Activated CD8-positive, alpha-beta memory T cell treated with anti-CD3 and anti-CD28 coated beads for 4 hours (primary cell): ENCODE data around the gene MYO7A.
A peak's percentile ranks its signal among the peaks of the same experiment; 100 is the strongest.

ENCODE experiments used
- DNase-seq, 2 donors: peaks; one replicate each; pipeline ENCODE4 v3.0.0-alpha.2; 2020; ENCODE audit warnings: low read depth in 2 of 2

The MYO7A gene

GRCh38 chr11:77127235-77127911, 673 bp upstream of the MYO7A start:
- peak in 1 of 2 donors; percentile 21 for DNase-seq

GRCh38 chr11:77129069-77129841, 1.2 kb downstream of the MYO7A start:
- DNase-seq, result no peak

- DNase-seq, result no peak
These were observed 2.1 kb downstream of the MYO7A start for GRCh38 chr11:77129842-77130756.

GRCh38 chr11:77130763-77131513, 2.9 kb downstream of the MYO7A start:
- no peak for DNase-seq

- DNase-seq, result no peak
These were observed 3.5 kb downstream of the MYO7A start for GRCh38 chr11:77131560-77131959.

- DNase-seq, result no peak
These were observed 7.0 kb downstream of the MYO7A start for GRCh38 chr11:77135069-77135468.

GRCh38 chr11:77136074-77136473, 8.0 kb downstream of the MYO7A start:
- DNase-seq, result no peak

GRCh38 chr11:77136784-77137420, 8.9 kb downstream of the MYO7A start:
- no peak for DNase-seq

- DNase-seq, result no peak
These were observed 9.4 kb downstream of the MYO7A start for GRCh38 chr11:77137421-77137820.

- DNase-seq, result no peak
These were observed 10.1 kb downstream of the MYO7A start for GRCh38 chr11:77138106-77138649.

- no peak for DNase-seq
These were observed 11.2 kb downstream of the MYO7A start for GRCh38 chr11:77139201-77139600.

- DNase-seq, result no peak
These were observed 12.3 kb downstream of the MYO7A start for GRCh38 chr11:77140231-77140851.

GRCh38 chr11:77141034-77141433, 13.0 kb downstream of the MYO7A start:
- DNase-seq, result no peak

GRCh38 chr11:77141475-77141874, 13.4 kb downstream of the MYO7A start:
- no peak for DNase-seq

- DNase-seq, result no peak
These were observed 14.3 kb downstream of the MYO7A start for GRCh38 chr11:77142091-77142975.

- DNase-seq, result no peak
These were observed 15.5 kb downstream of the MYO7A start for GRCh38 chr11:77143405-77144020.

GRCh38 chr11:77144196-77144856, 16.3 kb downstream of the MYO7A start:
- no peak for DNase-seq

- DNase-seq, result no peak
These were observed 16.9 kb downstream of the MYO7A start for GRCh38 chr11:77144857-77145428.
